Activated CD4-positive, alpha-beta T cell treated with anti-CD3 and anti-CD28 coated beads, Interleukin-2, amount 50 U/mL, for 16 hours (primary cell): ENCODE measurements around the gene SALL2.

Experiments
- DNase-seq: peaks from one replicate; pipeline ENCODE4 v3.0.0-alpha.2; 2020

The SALL2 gene

GRCh38 chr14:21476523-21476924 lies 49.6 kb downstream of the SALL2 start:
- no peak for DNase-seq

- DNase-seq: no peak
Observed at GRCh38 chr14:21475767-21476522, 50.2 kb downstream of the SALL2 start.
